ENCODE measurements around the gene PDZK1IP1. TPM values are rescaled to one million over a fixed set of nuclear protein-coding genes. Genes with fewer than 3 reads are reported as not detected.

The PDZK1IP1 gene
- polyA plus RNA-seq, 6 donors from 2014 or later = 0.72 to 9.2 (median 2.6) TPM; not detected in 1

GRCh38 chr1:47228644-47229030 is 38.8 kb upstream of the PDZK1IP1 start:
- ATAC-seq (ENCODE audit: low read depth in 2 of 2) (no peak), DNase-seq (no peak)
- Mint-ChIP-seq H3K4me1 (peaks cover 33 to 45% (median 42%) of the 10 kb centered on the region in 3 donors), H3K27ac (no peak overlapping the region), H3K9me3 (peaks cover 0 to 4% (median 0%) of the 10 kb centered on the region in 7 donors), H3K27me3 (peaks cover 56 to 78% (median 78%) of the 10 kb centered on the region in 3 donors), H3K36me3 (peaks cover 3 to 9% of the 10 kb centered on the region in 2 donors), H3K4me3 (no peak overlapping the region)

GRCh38 chr1:47227341-47228232 is 37.8 kb upstream of the PDZK1IP1 start:
- peaks cover 0 to 4% (median 0%) of the 10 kb centered on the region in 7 donors for H3K9me3 Mint-ChIP-seq
- H3K36me3 Mint-ChIP-seq = peaks cover 3 to 9% of the 10 kb centered on the region in 2 donors
- peaks cover 31 to 41% (median 40%) of the 10 kb centered on the region in 3 donors for H3K4me1 Mint-ChIP-seq
- H3K27me3 Mint-ChIP-seq = peaks cover 48 to 68% (median 67%) of the 10 kb centered on the region in 3 donors
- H3K4me3 Mint-ChIP-seq = peak overlapping the region in 2 of 8 donors; percentile 2 to 37
- no peak for ATAC-seq (ENCODE audit: low read depth in 2 of 2)
- DNase-seq = no peak
- H3K27ac Mint-ChIP-seq = no peak overlapping the region

GRCh38 chr1:47226839-47227215 is 37.0 kb upstream of the PDZK1IP1 start:
- Mint-ChIP-seq H3K27ac (peak overlapping the region in 1 of 6 donors; percentile 47), H3K4me1 (peaks cover 26 to 35% (median 35%) of the 10 kb centered on the region in 3 donors), H3K27me3 (peaks cover 44 to 62% (median 60%) of the 10 kb centered on the region in 3 donors), H3K9me3 (peaks cover 0 to 4% (median 0%) of the 10 kb centered on the region in 7 donors), H3K36me3 (peaks cover 3 to 7% of the 10 kb centered on the region in 2 donors), H3K4me3 (peak overlapping the region in 1 of 8 donors; percentile 18)
- DNase-seq = no peak
- ATAC-seq (ENCODE audit: low read depth in 2 of 2) = no peak

- Mint-ChIP-seq H3K27me3 (peaks cover 40 to 61% (median 55%) of the 10 kb centered on the region in 3 donors), H3K27ac (peak overlapping the region in 3 of 6 donors; percentile 2 to 62 (median 4)), H3K4me3 (peak overlapping the region; percentile 40 to 83 (median 70))
Measured at GRCh38 chr1:47226121-47226838, 36.4 kb upstream of the PDZK1IP1 start.

GRCh38 chr1:47225430-47226100 is 35.7 kb upstream of the PDZK1IP1 start:
- Mint-ChIP-seq H3K9me3 (peaks cover 0 to 3% (median 0%) of the 10 kb centered on the region in 7 donors), H3K4me3 (peak overlapping the region; percentile 40 to 83 (median 70)), H3K27me3 (peaks cover 47 to 60% (median 50%) of the 10 kb centered on the region in 3 donors), H3K4me1 (peaks cover 20 to 24% (median 23%) of the 10 kb centered on the region in 3 donors), H3K27ac (peak overlapping the region in 1 of 6 donors; percentile 62), H3K36me3 (no peaks in the 10 kb centered on the region)
- no peak for DNase-seq
- peak in 1 of 2 donors; percentile 30 for ATAC-seq (ENCODE audit: low read depth in 2 of 2)

More at GRCh38 chr1:47226121-47226838, 36.4 kb upstream of the PDZK1IP1 start:
- ATAC-seq (ENCODE audit: low read depth in 2 of 2) (no peak), DNase-seq (no peak)
- H3K36me3 Mint-ChIP-seq = peaks cover 0 to 2% of the 10 kb centered on the region in 2 donors
- H3K4me1 Mint-ChIP-seq = peaks cover 21 to 30% (median 30%) of the 10 kb centered on the region in 3 donors
- peaks cover 0 to 3% (median 0%) of the 10 kb centered on the region in 7 donors for H3K9me3 Mint-ChIP-seq

GRCh38 chr1:47224676-47225399 is 35.0 kb upstream of the PDZK1IP1 start:
- H3K9me3 Mint-ChIP-seq = peaks cover 0 to 3% (median 0%) of the 10 kb centered on the region in 7 donors
- no peak overlapping the region for H3K4me3 Mint-ChIP-seq
- peaks cover 13 to 17% (median 16%) of the 10 kb centered on the region in 3 donors for H3K4me1 Mint-ChIP-seq
- H3K27me3 Mint-ChIP-seq = peaks cover 47 to 59% (median 50%) of the 10 kb centered on the region in 3 donors
- DNase-seq (no peak), ATAC-seq (ENCODE audit: low read depth in 2 of 2) (peak in 1 of 2 donors; percentile 20)
- H3K27ac Mint-ChIP-seq = no peak overlapping the region
- no peaks in the 10 kb centered on the region for H3K36me3 Mint-ChIP-seq

- H3K27me3 Mint-ChIP-seq = peaks cover 41 to 52% (median 43%) of the 10 kb centered on the region in 3 donors
- H3K27ac Mint-ChIP-seq = no peak overlapping the region
- DNase-seq (no peak), ATAC-seq (ENCODE audit: low read depth in 2 of 2) (no peak)
- peaks cover 6 to 9% (median 8%) of the 10 kb centered on the region in 3 donors for H3K4me1 Mint-ChIP-seq
- no peaks in the 10 kb centered on the region for H3K36me3 Mint-ChIP-seq
- H3K4me3 Mint-ChIP-seq = no peak overlapping the region
- H3K9me3 Mint-ChIP-seq = peaks cover 0 to 3% (median 0%) of the 10 kb centered on the region in 7 donors
Measured at GRCh38 chr1:47223921-47224675, 34.3 kb upstream of the PDZK1IP1 start.

GRCh38 chr1:47223174-47223920 is 33.5 kb upstream of the PDZK1IP1 start:
- ATAC-seq (ENCODE audit: low read depth in 2 of 2) (no peak), DNase-seq (no peak)

GRCh38 chr1:47222476-47222875 is 32.6 kb upstream of the PDZK1IP1 start:
- H3K9me3 Mint-ChIP-seq = peaks cover 0 to 2% (median 0%) of the 10 kb centered on the region in 7 donors

More at GRCh38 chr1:47223174-47223920, 33.5 kb upstream of the PDZK1IP1 start:
- H3K36me3 Mint-ChIP-seq = no peaks in the 10 kb centered on the region
- H3K27ac Mint-ChIP-seq = no peak overlapping the region
- no peak overlapping the region for H3K4me3 Mint-ChIP-seq
- peaks cover 5 to 8% (median 6%) of the 10 kb centered on the region in 3 donors for H3K4me1 Mint-ChIP-seq
- peaks cover 36 to 47% (median 39%) of the 10 kb centered on the region in 3 donors for H3K27me3 Mint-ChIP-seq
- peaks cover 0 to 2% (median 0%) of the 10 kb centered on the region in 7 donors for H3K9me3 Mint-ChIP-seq

GRCh38 chr1:47219590-47220220 is 29.9 kb upstream of the PDZK1IP1 start:
- DNase-seq (no peak), ATAC-seq (ENCODE audit: low read depth in 2 of 2) (no peak)
- no peak overlapping the region for H3K4me3 Mint-ChIP-seq
- H3K9me3 Mint-ChIP-seq = peaks cover 0 to 2% (median 0%) of the 10 kb centered on the region in 7 donors
- no peak overlapping the region for H3K27ac Mint-ChIP-seq
- peaks cover 9 to 19% (median 16%) of the 10 kb centered on the region in 3 donors for H3K27me3 Mint-ChIP-seq
- H3K4me1 Mint-ChIP-seq = no peaks in the 10 kb centered on the region
- no peaks in the 10 kb centered on the region for H3K36me3 Mint-ChIP-seq

More at GRCh38 chr1:47222476-47222875, 32.6 kb upstream of the PDZK1IP1 start:
- DNase-seq (no peak), ATAC-seq (ENCODE audit: low read depth in 2 of 2) (no peak)
- no peak overlapping the region for H3K27ac Mint-ChIP-seq
- no peaks in the 10 kb centered on the region for H3K36me3 Mint-ChIP-seq
- H3K4me3 Mint-ChIP-seq = no peak overlapping the region
- H3K4me1 Mint-ChIP-seq = peaks cover 5 to 6% (median 6%) of the 10 kb centered on the region in 3 donors
- H3K27me3 Mint-ChIP-seq = peaks cover 27 to 38% (median 30%) of the 10 kb centered on the region in 3 donors

GRCh38 chr1:47219001-47219400 is 29.2 kb upstream of the PDZK1IP1 start:
- H3K36me3 Mint-ChIP-seq = no peaks in the 10 kb centered on the region
- peaks cover 0 to 2% (median 0%) of the 10 kb centered on the region in 7 donors for H3K9me3 Mint-ChIP-seq
- no peak overlapping the region for H3K4me3 Mint-ChIP-seq
- DNase-seq (no peak), ATAC-seq (ENCODE audit: low read depth in 2 of 2) (no peak)
- peaks cover 9 to 19% (median 16%) of the 10 kb centered on the region in 3 donors for H3K27me3 Mint-ChIP-seq
- no peaks in the 10 kb centered on the region for H3K4me1 Mint-ChIP-seq
- H3K27ac Mint-ChIP-seq = no peak overlapping the region
